ENCODE results near the gene BICC1.

BICC1 gene

GRCh38 chr10:58836991-58837575, 324.4 kb downstream of the BICC1 start:
- TF ChIP-seq POLR2AphosphoS5 (IDR thresholded peaks at IDR 0.05; ENCODE audit: low read depth, low read length) (no peak), REST (IDR thresholded peaks at IDR 0.05; ENCODE audit: insufficient read depth in 1 of 2, low read depth in 2 of 2, low read length in 2 of 2) (no peak), TAF1 (IDR thresholded peaks at IDR 0.05; ENCODE audit: borderline replicate concordance, insufficient read depth, low read length) (no peak)

- TF ChIP-seq TAF1 (IDR thresholded peaks at IDR 0.05; ENCODE audit: borderline replicate concordance, insufficient read depth, low read length) (no peak), FOXP2 (optimal IDR thresholded peaks at IDR 0.05; ENCODE audit: borderline replicate concordance, extremely low read depth, extremely low read length, insufficient read depth) (no peak), SIN3A (IDR thresholded peaks at IDR 0.05; ENCODE audit: borderline replicate concordance, insufficient read depth, low read length) (no peak), REST (IDR thresholded peaks at IDR 0.05; ENCODE audit: insufficient read depth in 1 of 2, low read depth in 2 of 2, low read length in 2 of 2) (no peak), POLR2AphosphoS5 (IDR thresholded peaks at IDR 0.05; ENCODE audit: low read depth, low read length) (no peak)
Measured at GRCh38 chr10:58837826-58838225, 325.2 kb downstream of the BICC1 start.

- TF ChIP-seq SIN3A (IDR thresholded peaks at IDR 0.05; ENCODE audit: borderline replicate concordance, insufficient read depth, low read length) (no peak), POLR2AphosphoS5 (IDR thresholded peaks at IDR 0.05; ENCODE audit: low read depth, low read length) (no peak), FOXP2 (optimal IDR thresholded peaks at IDR 0.05; ENCODE audit: borderline replicate concordance, extremely low read depth, extremely low read length, insufficient read depth) (no peak)
Measured at GRCh38 chr10:58838561-58839208, 326.0 kb downstream of the BICC1 start.

- TF ChIP-seq FOXP2 (optimal IDR thresholded peaks at IDR 0.05; ENCODE audit: borderline replicate concordance, extremely low read depth, extremely low read length, insufficient read depth) (no peak), TAF1 (IDR thresholded peaks at IDR 0.05; ENCODE audit: borderline replicate concordance, insufficient read depth, low read length) (no peak), SIN3A (IDR thresholded peaks at IDR 0.05; ENCODE audit: borderline replicate concordance, insufficient read depth, low read length) (no peak), POLR2AphosphoS5 (IDR thresholded peaks at IDR 0.05; ENCODE audit: low read depth, low read length) (no peak), REST (IDR thresholded peaks at IDR 0.05; ENCODE audit: insufficient read depth in 1 of 2, low read depth in 2 of 2, low read length in 2 of 2) (no peak)
Measured at GRCh38 chr10:58839771-58840170, 327.1 kb downstream of the BICC1 start.

- no peak for TF ChIP-seq REST (IDR thresholded peaks at IDR 0.05; ENCODE audit: insufficient read depth in 1 of 2, low read depth in 2 of 2, low read length in 2 of 2)
- no peak for TF ChIP-seq SIN3A (IDR thresholded peaks at IDR 0.05; ENCODE audit: borderline replicate concordance, insufficient read depth, low read length)
- TF ChIP-seq FOXP2 (optimal IDR thresholded peaks at IDR 0.05; ENCODE audit: borderline replicate concordance, extremely low read depth, extremely low read length, insufficient read depth): no peak
Measured at GRCh38 chr10:58840840-58841435, 328.3 kb downstream of the BICC1 start.
